ENCODE results near the gene RPH3AL. TPM values are rescaled to one million over a fixed set of nuclear protein-coding genes. Genes with fewer than 3 reads are reported as not detected.

The RPH3AL gene
- total and polyA plus RNA-seq, 2 of the 8 experiments (the other 6 are each of a cell fraction or from before 2014, with no cell fraction given): 5.6 to 5.8 TPM

DNA sequence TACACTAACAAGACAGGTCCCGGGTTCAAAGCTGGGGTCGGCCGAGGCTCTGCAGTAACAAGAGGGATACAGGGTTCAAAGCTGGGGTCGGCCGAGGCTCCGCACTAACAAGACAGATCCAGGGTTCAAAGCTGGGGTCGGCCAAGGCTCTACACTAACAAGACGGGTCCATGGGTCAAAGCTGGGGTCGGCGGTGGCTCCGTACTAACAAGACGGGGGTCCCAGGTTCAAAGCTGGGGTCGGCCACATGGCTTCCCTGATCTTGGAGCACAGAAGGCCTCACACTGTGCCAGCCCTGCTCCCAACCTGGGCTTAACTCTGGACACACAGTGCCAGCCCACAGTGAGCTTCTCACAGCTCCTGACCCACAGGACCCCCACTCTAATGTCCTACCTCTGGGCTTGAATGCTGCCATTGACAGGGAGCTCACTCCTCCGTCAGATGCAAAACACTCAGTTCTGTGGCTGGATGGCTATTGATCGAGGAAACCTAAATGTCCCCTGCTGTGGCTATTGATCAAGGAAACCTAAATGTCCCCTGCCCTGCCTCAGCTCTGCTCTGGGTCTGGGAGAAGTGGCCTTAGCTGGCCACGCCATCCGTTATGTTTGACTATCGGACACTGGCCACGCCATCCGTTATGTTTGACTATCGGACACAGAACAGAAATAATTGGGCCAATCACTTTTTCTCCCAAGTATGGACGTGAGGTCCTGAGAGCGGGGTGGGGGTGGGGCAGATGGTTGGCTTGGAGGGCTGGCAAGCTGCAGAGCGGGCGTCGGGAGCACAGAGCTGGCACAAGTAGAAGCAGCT is 116.6 kb downstream of the RPH3AL start:
- 0 out of 2 replicates have a peak overlapping the region, but pooled peaks have one; percentile 50 for H2BK12ac ChIP-seq (ENCODE audit: low read depth, low read length)
- H4K20me1 ChIP-seq (replicated peaks in 1 of 2; ENCODE audit: control insufficient read depth in 1 of 2, insufficient read depth in 2 of 2, low read length in 2 of 2): no peaks in the 10 kb centered on the region
- no peak overlapping the region for H3K27ac ChIP-seq (ENCODE audit: low read depth, low read length)
- ChIA-PET POLR2A (ENCODE audit: partially characterized antibody) (interaction anchor here (0.6 to 1.3 kb wide), 3 partner anchors 11 to 15 kb away, joined by 3 to 5 read pairs (median 3); no protein-coding TSS in a partner anchor), CTCF (ENCODE audit: partially characterized antibody) (interaction anchor here (0.7 to 3.5 kb wide), 12 partner anchors 15 to 819 kb away, joined by 3 to 16 read pairs (median 3); no protein-coding TSS in a partner anchor)
- no peak overlapping the region for H3K9ac ChIP-seq (replicated peaks in 1 of 4; ENCODE audit: extremely low read depth in 1 of 4, low read depth in 3 of 4, low read length in 3 of 4)
- H3K4ac ChIP-seq (replicated peaks; ENCODE audit: insufficient read length, low read depth, low read length): no peak overlapping the region
- no peak overlapping the region for H4K8ac ChIP-seq (ENCODE audit: extremely low read depth, insufficient read depth, low read length)
- no peak overlapping the region for H2BK20ac ChIP-seq (ENCODE audit: low read length)
- H3K14ac ChIP-seq (ENCODE audit: insufficient read length): no peak overlapping the region
- no peak overlapping the region for H4K91ac ChIP-seq (replicated peaks; ENCODE audit: insufficient read length, low read length)
- no peak overlapping the region for H2AK5ac ChIP-seq (ENCODE audit: low read depth, low read length)
- TF ChIP-seq KDM1A (IDR thresholded peaks at IDR 0.05; ENCODE audit: borderline replicate concordance, low read length) (peak; percentile 36; the same call in 1 of the 2 replicates), JUN (IDR thresholded peaks at IDR 0.05; ENCODE audit: low read depth, low read length) (no peak)
- TF ChIP-seq, protein P1, sequence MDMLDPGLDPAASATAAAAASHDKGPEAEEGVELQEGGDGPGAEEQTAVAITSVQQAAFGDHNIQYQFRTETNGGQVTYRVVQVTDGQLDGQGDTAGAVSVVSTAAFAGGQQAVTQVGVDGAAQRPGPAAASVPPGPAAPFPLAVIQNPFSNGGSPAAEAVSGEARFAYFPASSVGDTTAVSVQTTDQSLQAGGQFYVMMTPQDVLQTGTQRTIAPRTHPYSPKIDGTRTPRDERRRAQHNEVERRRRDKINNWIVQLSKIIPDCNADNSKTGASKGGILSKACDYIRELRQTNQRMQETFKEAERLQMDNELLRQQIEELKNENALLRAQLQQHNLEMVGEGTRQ (IDR thresholded peaks at IDR 0.05; ENCODE audit: low read length): no peak
- H3K9me3 ChIP-seq (ENCODE audit: insufficient read depth in 2 of 2, low read depth in 1 of 2, low read length in 1 of 2): no peaks in the 10 kb centered on the region
- H3K56ac ChIP-seq (replicated peaks; ENCODE audit: insufficient read length, low read depth, low read length): no peak overlapping the region
- no peak overlapping the region for H2AFZ ChIP-seq (ENCODE audit: low read length)
- H3K4me3 ChIP-seq (ENCODE audit: extremely low read depth in 1 of 4, insufficient read depth in 2 of 4, low read depth in 3 of 4, low read length in 4 of 4): no peak overlapping the region
- H3K79me1 ChIP-seq (ENCODE audit: low read depth, low read length): no peaks in the 10 kb centered on the region
- H3K4me2 ChIP-seq (ENCODE audit: insufficient read depth in 1 of 2, low read depth in 2 of 2, low read length in 2 of 2): no peak overlapping the region
- DNase-seq (ENCODE audit: low read depth in 1 of 2, low spot score in 2 of 2) (peak in 1 of 2 experiments; percentile 20), FAIRE-seq (no peak)
- peaks cover 0 to 26% (median 11%) of the 10 kb centered on the region in 4 experiments; a peak in 5 of 7 replicates for H3K4me1 ChIP-seq (replicated peaks in 1 of 4; ENCODE audit: control insufficient read depth in 3 of 4, insufficient read depth in 4 of 4, low read length in 3 of 4)
- no peaks in the 10 kb centered on the region for H3K79me2 ChIP-seq (ENCODE audit: control insufficient read depth in 1 of 2, insufficient read depth in 2 of 2, low read length in 2 of 2)
- no peak overlapping the region for H3K18ac ChIP-seq (ENCODE audit: extremely low read depth, low read length)
- H3K23me2 ChIP-seq (ENCODE audit: low read depth, low read length): no peaks in the 10 kb centered on the region
- 93% methylated on average over 26 of the region's 26 CpGs; no CpG with 5 or more reads in 1 of the 2 experiments for WGBS, 2 experiments (ENCODE audit: extremely low coverage in 1 of 2, insufficient coverage in 1 of 2, insufficient read length in 1 of 2, insufficient replicate concordance in 2 of 2, low coverage in 1 of 2, low lambda C conversion rate in 2 of 2, missing lambda C conversion rate in 1 of 2)
- H2BK120ac ChIP-seq (replicated peaks; ENCODE audit: low read depth, low read length): no peak overlapping the region
- H4K5ac ChIP-seq (ENCODE audit: insufficient read length, low read depth, low read length): no peak overlapping the region
- no peak overlapping the region for H2BK5ac ChIP-seq (ENCODE audit: low read depth, low read length)
- no peak overlapping the region for H2BK15ac ChIP-seq (ENCODE audit: low read length)
- H3K36me3 ChIP-seq (ENCODE audit: control insufficient read depth in 2 of 4, insufficient read depth in 4 of 4, low read length in 3 of 4): no peaks in the 10 kb centered on the region
- no peaks in the 10 kb centered on the region for H3K27me3 ChIP-seq (replicated peaks in 1 of 4; ENCODE audit: control insufficient read depth in 3 of 4, extremely low read depth in 1 of 4, insufficient read depth in 3 of 4, low read length in 3 of 4)
- H3K23ac ChIP-seq (ENCODE audit: insufficient read length): no peak overlapping the region

Data from H1 (cell line).